ENCODE data around the gene HYAL3. TPM values are rescaled to one million over a fixed set of nuclear protein-coding genes. Genes with fewer than 3 reads are reported as not detected.

Gene HYAL3
- total RNA-seq, 1 donor from 2014 or later = 6.9 TPM

GRCh38 chr3:50304601-50305000 is 5.4 kb upstream of the HYAL3 start:
- H2AFZ ChIP-seq (ENCODE audit: low read depth, low read length) = no peak overlapping the region
- Mint-ChIP-seq H3K9me3 (ENCODE audit: unreplicated experiment) (no peaks in the 10 kb centered on the region), H3K4me3 (ENCODE audit: unreplicated experiment) (no peak overlapping the region), H3K27me3 (ENCODE audit: low read depth, unreplicated experiment) (no peaks in the 10 kb centered on the region), H3K27ac (ENCODE audit: unreplicated experiment) (no peak overlapping the region), H3K36me3 (ENCODE audit: low read depth, unreplicated experiment) (peaks cover 6% of the 10 kb centered on the region), H3K4me1 (ENCODE audit: low read depth, unreplicated experiment) (peaks cover 8% of the 10 kb centered on the region)
- DNase-seq (ENCODE audit: low read depth) (no peak), FAIRE-seq (no peak)
- H3K4me1 ChIP-seq (ENCODE audit: insufficient read depth, low read length) = peaks cover 8% of the 10 kb centered on the region
- H3K4me3 ChIP-seq (ENCODE audit: insufficient read depth, low read depth, low read length) = no peak overlapping the region
- no peaks in the 10 kb centered on the region for H3K36me3 ChIP-seq (ENCODE audit: insufficient read depth, low read length)
- no peaks in the 10 kb centered on the region for H4K20me1 ChIP-seq (ENCODE audit: insufficient read depth, low read length)
- H3K27ac ChIP-seq (ENCODE audit: low read depth, low read length) = no peak overlapping the region
- H3K27me3 ChIP-seq (ENCODE audit: insufficient read depth, low read length) = no peaks in the 10 kb centered on the region
- TF ChIP-seq EZH2 (IDR thresholded peaks at IDR 0.05; ENCODE audit: insufficient read depth, low read length) (no peak), CTCF (IDR thresholded peaks at IDR 0.05; ENCODE audit: insufficient read depth, low read depth, low read length) (no peak)
- peaks cover 2% of the 10 kb centered on the region for H3K9me3 ChIP-seq (ENCODE audit: insufficient read depth, low read depth, low read length)
- H3K9ac ChIP-seq (ENCODE audit: low read length) = no peak overlapping the region
- no peak overlapping the region for H3K4me2 ChIP-seq (ENCODE audit: low read length)
- no peaks in the 10 kb centered on the region for H3K79me2 ChIP-seq (ENCODE audit: insufficient read depth, low read length)

- FAIRE-seq (no peak), DNase-seq (ENCODE audit: low read depth) (no peak)
- no peaks in the 10 kb centered on the region for H3K9me3 Mint-ChIP-seq (ENCODE audit: unreplicated experiment)
- Histone ChIP-seq H3K27me3 (ENCODE audit: insufficient read depth, low read length) (no peaks in the 10 kb centered on the region), H3K9ac (ENCODE audit: low read length) (no peak within 1 kb of the TSS), H3K4me3 (ENCODE audit: insufficient read depth, low read depth, low read length) (no peak within 1 kb of the TSS), H3K9me3 (ENCODE audit: insufficient read depth, low read depth, low read length) (no peaks in the 10 kb centered on the region), H2AFZ (ENCODE audit: low read depth, low read length) (no peak within 1 kb of the TSS), H3K79me2 (ENCODE audit: insufficient read depth, low read length) (no peaks in the 10 kb centered on the region), H3K27ac (ENCODE audit: low read depth, low read length) (no peak within 1 kb of the TSS), H3K4me1 (ENCODE audit: insufficient read depth, low read length) (peaks cover 15% of the 10 kb centered on the region), H3K36me3 (ENCODE audit: insufficient read depth, low read length) (no peaks in the 10 kb centered on the region), H3K4me2 (ENCODE audit: low read length) (no peak within 1 kb of the TSS), H4K20me1 (ENCODE audit: insufficient read depth, low read length) (no peaks in the 10 kb centered on the region)
- H3K36me3 Mint-ChIP-seq (ENCODE audit: low read depth, unreplicated experiment) = peaks cover 4% of the 10 kb centered on the region
- H3K4me3 Mint-ChIP-seq (ENCODE audit: unreplicated experiment) = no peak within 1 kb of the TSS
- H3K27me3 Mint-ChIP-seq (ENCODE audit: low read depth, unreplicated experiment) = no peaks in the 10 kb centered on the region
- peak within 1 kb of the TSS; percentile 69 for H3K27ac Mint-ChIP-seq (ENCODE audit: unreplicated experiment)
- TF ChIP-seq CTCF (IDR thresholded peaks at IDR 0.05; ENCODE audit: insufficient read depth, low read depth, low read length) = no peak
- no peak for TF ChIP-seq EZH2 (IDR thresholded peaks at IDR 0.05; ENCODE audit: insufficient read depth, low read length)
- H3K4me1 Mint-ChIP-seq (ENCODE audit: low read depth, unreplicated experiment) = peaks cover 8% of the 10 kb centered on the region
Observed at GRCh38 chr3:50303013-50303815, 4.0 kb upstream of the HYAL3 start, which contains the start of gene HYAL1. TSS of gene HYAL1 (minus strand) at chr3:50303574. CDS start at chr3:50302956, 618 bp downstream.

Measured in astrocyte (in vitro differentiated cells and primary cell).